NCI-H146 (cell line): ENCODE data around the gene KCNQ1OT1.

Source experiments
- DNase-seq: peaks from one replicate; lab custom pipeline; 2025; lab: John Stamatoyannopoulos, UW

The KCNQ1OT1 gene

DNA sequence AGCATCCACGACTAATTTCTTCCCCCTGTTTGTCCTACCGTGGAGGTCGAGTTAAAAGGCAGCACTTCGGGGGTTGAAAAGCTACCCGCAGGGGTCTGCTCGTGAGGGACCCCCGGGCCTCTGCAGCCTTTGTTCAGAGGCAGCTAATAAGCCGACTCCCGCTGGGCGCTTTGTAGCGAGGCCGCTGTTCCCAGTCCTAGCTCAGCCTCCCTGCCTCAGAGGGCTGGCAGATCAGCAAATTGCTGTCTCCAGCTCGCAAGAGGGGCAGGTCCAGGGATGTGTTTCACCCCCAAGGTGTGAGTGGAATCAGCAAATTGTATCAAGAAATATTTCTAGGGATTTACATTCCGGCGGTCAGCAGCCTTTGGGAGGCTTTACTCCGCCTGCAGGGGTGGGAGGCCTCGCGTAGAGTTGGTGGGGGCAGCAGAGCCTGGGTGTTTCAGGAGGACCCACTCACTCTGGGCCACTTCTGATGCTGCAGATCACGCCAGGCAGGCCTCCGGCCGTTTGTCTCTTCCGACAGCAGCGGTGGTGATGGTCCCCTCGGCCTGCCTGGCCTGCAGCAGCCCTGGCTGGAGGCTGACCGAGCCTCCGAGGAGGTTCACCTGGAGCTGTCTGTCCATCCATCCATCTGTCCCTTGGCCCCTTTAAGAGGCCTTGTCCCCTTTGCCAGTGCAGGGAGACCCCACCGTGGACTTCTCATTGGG is 21.6 kb upstream of the KCNQ1OT1 start:
- DNase-seq, result peak; percentile 88

- DNase-seq, result no peak
These were observed 20.2 kb upstream of the KCNQ1OT1 start for GRCh38 chr11:2719831-2720590.

GRCh38 chr11:2718817-2719438 is 19.1 kb upstream of the KCNQ1OT1 start:
- DNase-seq, result no peak

DNA sequence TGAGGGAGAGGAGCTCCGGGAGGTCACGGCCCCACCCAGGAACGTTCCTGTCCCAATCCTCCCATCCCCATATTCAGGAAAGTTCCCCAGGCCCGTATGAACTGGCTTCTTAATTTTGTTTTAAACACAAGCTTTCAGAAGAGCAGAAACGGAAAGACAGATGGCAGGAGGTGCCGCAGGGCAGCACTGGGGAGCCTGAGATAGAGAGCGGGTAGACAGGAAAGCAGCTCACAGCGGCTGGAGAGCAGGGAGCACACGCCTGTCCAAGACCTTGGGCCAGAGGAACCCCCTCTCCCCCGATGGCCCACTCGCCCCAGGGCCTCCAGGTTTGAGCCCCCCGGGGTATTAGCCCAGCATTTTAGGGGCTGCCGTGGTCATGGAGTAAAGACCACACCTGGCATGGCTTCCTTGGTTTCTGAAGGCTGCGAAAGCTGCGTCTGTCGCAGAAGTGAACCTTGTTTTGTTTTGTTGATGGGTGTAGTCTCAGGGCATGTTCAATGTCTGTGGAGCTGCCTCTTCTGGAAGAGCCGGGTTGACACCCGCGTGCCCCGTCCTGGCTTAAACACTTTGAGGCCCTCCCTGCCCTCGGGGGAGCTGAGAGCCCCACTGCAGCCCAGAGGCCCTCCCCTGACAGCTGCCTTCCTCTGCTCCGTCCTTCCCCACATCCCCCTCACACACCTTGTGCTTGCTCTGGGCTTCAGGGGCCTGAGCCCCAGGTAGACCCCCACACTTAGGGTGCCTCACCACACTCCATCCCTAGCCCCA is 17.9 kb upstream of the KCNQ1OT1 start:
- no peak for DNase-seq

DNA sequence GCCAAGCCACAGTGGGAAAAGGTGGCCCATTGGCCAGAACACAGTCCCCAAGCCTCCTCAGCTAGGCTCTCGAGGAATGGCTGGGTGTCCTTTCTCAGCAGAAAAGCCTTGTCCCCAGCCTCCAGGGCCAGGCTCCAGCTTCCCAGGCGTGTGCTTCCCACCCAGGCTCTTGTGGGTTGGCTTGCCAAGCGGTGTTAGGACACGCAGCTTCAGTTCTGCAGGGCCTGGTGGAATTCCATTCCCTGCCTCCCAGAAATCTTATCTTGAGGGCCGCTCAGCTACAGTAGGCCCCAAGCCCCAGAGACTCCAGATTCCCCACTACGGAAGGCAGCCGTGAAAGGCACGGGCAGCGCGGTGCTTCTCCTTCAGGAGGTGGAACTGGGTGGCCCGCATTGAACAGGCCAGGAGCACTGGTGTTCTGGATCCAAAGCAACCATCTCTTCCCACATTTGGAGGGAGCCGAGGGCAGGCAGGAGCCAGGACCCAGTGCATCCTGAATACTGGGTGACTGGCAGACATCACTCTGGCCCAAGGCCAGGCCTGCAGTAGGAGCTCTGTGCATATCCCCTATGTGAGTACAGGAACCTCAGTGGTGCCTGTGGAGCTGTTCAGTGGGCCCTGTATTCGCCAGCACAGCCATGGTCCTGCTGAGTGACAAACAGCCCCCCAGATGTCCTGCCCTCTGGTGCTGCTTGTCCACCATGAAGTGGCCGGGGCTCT is 16.7 kb upstream of the KCNQ1OT1 start:
- no peak for DNase-seq

GRCh38 chr11:2715716-2716350 is 16.0 kb upstream of the KCNQ1OT1 start:
- no peak for DNase-seq

DNA sequence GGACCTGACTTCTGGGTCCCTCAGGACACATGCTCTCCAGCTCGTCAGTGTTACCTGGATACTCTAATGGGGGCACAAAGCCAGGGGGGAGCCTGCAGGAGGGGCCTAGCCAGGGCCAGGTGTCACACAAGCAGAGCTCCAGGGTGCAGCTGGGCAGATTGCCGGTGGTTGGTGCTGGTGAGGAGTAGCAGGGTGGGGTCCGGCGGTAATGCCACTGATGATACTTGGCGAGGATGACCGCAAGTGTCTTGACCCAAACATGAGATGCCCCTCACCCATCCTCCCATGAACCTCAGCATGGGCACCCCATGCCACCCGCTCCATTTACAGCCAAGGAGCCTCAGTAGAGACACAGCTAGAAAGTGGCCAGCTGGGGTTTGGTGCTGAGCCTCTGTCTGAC is 15.1 kb upstream of the KCNQ1OT1 start:
- DNase-seq, result no peak

- no peak for DNase-seq
These were observed 14.6 kb upstream of the KCNQ1OT1 start for GRCh38 chr11:2714463-2714800.

DNA sequence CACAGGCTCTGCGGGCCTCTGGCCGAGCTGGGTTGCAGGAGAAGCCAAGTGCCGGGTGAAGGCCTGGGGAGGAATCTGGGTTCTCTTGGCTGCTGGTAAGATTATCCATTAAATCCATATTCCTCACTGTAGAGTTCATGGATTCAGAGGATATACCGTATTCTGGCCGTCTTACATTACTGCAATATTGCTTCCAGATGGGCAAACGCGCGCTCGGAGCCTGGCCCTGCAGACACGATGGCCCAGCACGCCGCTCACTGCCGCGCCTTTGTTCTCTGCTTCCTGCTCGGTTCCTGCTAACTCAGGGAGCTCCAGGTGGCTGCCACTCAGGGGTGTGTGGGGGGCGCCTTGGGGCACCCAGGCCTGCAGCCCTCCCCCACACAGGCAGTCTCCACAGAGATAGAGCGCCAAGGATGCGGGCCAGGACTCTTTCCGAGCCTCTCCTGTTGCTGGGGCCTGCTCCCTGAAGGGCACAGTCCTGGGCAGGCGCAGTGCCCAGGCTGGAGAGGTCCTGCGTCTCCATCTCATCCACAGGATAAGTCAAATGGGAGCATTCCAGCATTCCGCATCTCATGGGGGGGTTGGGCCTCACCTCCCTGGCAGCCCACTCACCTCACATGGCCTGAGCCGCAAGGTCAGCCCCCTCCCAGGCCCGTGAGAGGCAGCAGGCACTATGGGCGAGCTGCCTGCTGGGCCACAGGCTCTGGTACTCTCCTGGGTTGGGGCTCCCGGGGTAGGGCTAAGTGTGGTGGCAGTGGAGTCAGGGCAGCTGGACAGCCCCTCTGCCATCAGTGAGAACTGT is 14.1 kb upstream of the KCNQ1OT1 start:
- DNase-seq, result no peak

- DNase-seq, result no peak
These were observed 13.3 kb upstream of the KCNQ1OT1 start for GRCh38 chr11:2713094-2713493.

DNA sequence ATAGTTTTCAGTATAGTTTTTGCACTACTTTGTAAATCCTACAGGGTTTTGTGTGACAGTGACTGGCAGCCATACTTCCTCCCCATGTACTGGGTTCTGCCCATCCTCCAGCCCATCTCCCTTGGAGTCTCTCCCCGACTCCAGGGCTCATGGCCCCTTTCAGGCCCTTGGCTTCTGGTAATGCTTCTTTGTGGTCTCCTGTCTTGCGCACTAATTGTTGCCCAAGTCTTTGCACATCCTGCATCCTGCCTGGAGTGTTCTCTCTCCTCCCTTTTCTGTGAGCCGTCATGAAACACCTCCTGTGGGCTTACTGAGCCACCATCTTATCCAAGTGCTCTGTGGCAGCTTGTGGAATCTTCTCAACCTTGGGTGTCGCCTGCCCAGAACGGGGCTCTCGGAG is 11.4 kb upstream of the KCNQ1OT1 start:
- DNase-seq, result no peak

GRCh38 chr11:2709429-2709828 is 9.6 kb upstream of the KCNQ1OT1 start:
- no peak for DNase-seq

DNA sequence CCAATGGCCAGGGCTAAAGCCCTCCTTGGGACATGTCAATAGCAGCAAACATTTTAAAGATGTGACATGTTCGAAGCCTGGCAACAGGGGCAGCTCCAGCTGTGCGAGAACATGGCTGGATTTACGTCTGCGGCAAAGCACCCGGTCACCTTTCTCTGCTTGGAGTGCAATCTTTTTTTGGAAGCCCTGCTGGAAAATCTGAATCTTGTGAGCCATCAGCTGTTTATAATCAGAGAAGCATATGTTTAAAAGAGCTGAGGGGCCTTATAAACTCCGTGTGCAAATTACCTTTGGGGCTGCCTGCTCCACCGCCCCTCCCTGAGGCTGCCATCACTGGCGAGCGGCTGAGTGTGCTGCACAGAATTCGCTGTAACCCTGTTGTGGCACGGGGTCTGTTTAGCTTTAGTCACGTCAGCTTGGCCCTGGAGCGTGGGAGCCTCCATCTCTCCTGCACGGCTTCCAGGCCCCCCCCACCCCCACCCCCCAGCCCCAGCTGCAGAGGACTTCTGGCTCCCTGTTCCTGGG is 9.0 kb upstream of the KCNQ1OT1 start:
- no peak for DNase-seq

- DNase-seq, result no peak
These were observed 8.4 kb upstream of the KCNQ1OT1 start for GRCh38 chr11:2708151-2708581.

DNA sequence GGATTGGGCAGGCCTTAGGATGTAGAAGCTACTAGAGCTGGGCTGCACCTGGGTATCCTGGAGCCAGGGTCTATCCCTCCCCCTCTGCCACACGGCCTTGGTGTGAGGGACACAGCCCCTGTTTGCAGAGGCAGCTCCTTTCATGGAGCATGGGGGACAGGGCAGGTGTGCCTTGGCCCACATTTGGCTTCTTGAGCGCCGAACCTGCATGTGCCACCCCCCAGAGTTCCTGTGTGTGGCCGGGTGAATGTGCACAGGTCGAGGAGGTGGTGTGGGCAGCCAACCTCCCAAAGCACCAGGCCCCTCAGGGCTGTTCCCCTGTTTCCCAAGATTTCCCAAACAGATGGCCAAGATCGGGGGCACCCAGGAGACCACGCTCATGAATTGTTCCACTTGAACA is 7.9 kb upstream of the KCNQ1OT1 start:
- no peak for DNase-seq

DNA sequence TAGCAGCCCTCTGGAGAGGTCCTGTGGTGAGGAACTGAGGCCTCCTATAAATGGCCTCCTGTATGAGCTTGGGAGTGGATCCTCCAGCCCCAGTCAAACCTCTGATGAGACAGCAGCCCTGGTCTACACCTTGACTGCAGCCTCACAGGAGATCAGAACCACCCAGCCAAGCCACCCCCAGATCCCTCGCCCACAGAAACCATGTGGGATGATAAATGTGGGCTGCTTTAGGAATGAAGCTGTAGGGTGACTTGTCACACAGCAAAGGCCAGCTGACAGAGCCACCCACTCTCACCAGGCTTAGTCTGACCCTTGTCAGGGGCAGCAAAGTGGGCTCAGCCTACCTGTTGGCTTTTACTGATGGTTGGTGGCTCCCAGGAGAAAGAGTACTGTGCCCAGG is 6.5 kb upstream of the KCNQ1OT1 start:
- DNase-seq, result no peak

DNA sequence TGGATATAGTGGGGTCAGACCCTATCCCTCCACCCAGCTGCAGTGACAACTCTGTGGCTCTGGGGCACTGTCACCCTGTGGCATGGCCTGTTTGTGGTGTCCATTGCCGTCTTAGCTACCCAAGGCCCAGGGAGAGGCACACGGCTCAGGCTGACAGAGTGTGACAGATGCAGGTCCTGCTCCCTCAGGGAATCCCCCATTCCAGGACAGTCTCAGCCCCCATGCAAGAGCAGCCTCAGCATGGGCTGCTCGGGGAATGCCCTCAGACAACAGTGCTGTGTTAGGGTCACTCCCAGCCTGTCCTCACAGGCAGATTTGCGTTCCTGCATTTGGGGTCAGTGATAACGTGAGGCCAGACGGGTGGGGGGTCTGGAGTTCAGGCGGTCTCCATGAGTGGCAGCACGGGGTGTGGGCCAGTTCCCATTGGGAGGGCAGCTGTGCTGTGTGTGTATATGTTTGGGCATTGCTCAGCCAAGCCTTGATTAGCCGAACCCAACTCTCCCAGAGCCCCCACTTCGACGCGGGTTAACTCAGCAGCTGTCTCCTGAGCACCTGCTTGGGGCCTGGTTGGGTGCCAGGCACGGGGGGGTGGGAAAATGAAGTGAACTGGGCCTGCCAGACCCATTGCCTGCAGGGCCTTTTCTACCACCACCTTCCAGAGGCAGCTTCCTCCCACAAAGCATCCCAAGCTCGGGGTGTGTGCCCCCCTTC is 5.3 kb upstream of the KCNQ1OT1 start:
- DNase-seq, result no peak

GRCh38 chr11:2704356-2704755 is 4.6 kb upstream of the KCNQ1OT1 start:
- DNase-seq, result no peak

GRCh38 chr11:2703363-2704141 is 3.8 kb upstream of the KCNQ1OT1 start:
- no peak for DNase-seq
